GM12864 (cell line): ENCODE results near the gene ISG20L2.
"Not testable (repeated sequence)": the region's sequence is repeated elsewhere in the genome, so short reads cannot be mapped to it uniquely, and the experiment has no call there.

Experiments used
- DNase-seq: peaks from one replicate; pipeline ENCODE4 v3.0.0-alpha.2; 2011; ENCODE audit warnings: low read depth
- H3K4me3 ChIP-seq: 2 replicates; pipeline ENCODE4 v1.5.1; 2011; ENCODE audit warnings: mild to moderate bottlenecking, low read depth, low read length, control low read depth
- CTCF ChIP-seq: IDR thresholded peaks from 2 replicates; pipeline ENCODE4 v1.5.1; 2011; ENCODE audit warnings: low read depth, mild to moderate bottlenecking, moderate library complexity, low read length, control low read depth, inconsistent platforms; ENCODE audit errors: missing control alignments

Gene ISG20L2

GRCh38 chr1:156760796-156761104, 32.2 kb upstream of the ISG20L2 start:
- TF ChIP-seq CTCF, result no peak
- H3K4me3 ChIP-seq, result no peak overlapping the region
- no peak for DNase-seq

GRCh38 chr1:156760092-156760795, 31.7 kb upstream of the ISG20L2 start:
- no peak for DNase-seq
- H3K4me3 ChIP-seq, result no peak overlapping the region
- TF ChIP-seq CTCF, result no peak

- H3K4me3 ChIP-seq, DNase-seq: not testable (repeated sequence)
Observed at GRCh38 chr1:156757572-156758253, 29.1 kb upstream of the ISG20L2 start.

GRCh38 chr1:156756355-156756754, 27.8 kb upstream of the ISG20L2 start:
- no peak overlapping the region for H3K4me3 ChIP-seq
- no peak for DNase-seq
- TF ChIP-seq CTCF, result no peak

- H3K4me3 ChIP-seq, result no peak overlapping the region
- TF ChIP-seq CTCF, result no peak
- no peak for DNase-seq
Observed at GRCh38 chr1:156755527-156755950, 27.0 kb upstream of the ISG20L2 start.

GRCh38 chr1:156754219-156754618, 25.7 kb upstream of the ISG20L2 start:
- H3K4me3 ChIP-seq, result no peak overlapping the region
- no peak for DNase-seq
- TF ChIP-seq CTCF, result no peak

- H3K4me3 ChIP-seq, result peak overlapping the region; percentile 98
- no peak for DNase-seq
- no peak for TF ChIP-seq CTCF
Observed at GRCh38 chr1:156752843-156753482, 24.4 kb upstream of the ISG20L2 start.
